IMR-90 (cell line): ENCODE data around the gene TANK. TPM values are rescaled to one million over a fixed set of nuclear protein-coding genes. Genes with fewer than 3 reads are reported as not detected.
A peak's percentile ranks its signal among the peaks of the same experiment; 100 is the strongest.

Source experiments
- ATAC-seq: fragments of 200-7000 bp; cut with Tn5 transposase; 2 replicates; pipeline ENCODE4 v1.9.1; 2020; ENCODE audit warnings: low read depth, mild to moderate bottlenecking, moderate library complexity
- BruUV-seq: library from RNA; stranded (reverse); fragments of 400-500 nt; replicated peaks from 2 replicates; lab custom pipeline; 2021; lab: Mats Ljungman, UMichigan
- CTCF ChIA-PET: fragments of 300-600 bp; formaldehyde crosslinking; extraction: SDS; loops from one replicate; lab custom pipeline; 2021; ENCODE audit warnings: antibody characterized with exemption; lab: Yijun Ruan, JAX
- POLR2A ChIA-PET: fragments of 300-600 bp; sonication (Branson Sonifier 250); formaldehyde crosslinking; loops from one replicate; lab custom pipeline; 2022; ENCODE audit warnings: antibody characterized with exemption; ENCODE audit not compliant: unreplicated experiment; lab: Charles Lee
- DNase-seq: peaks from one replicate; pipeline ENCODE4 v3.0.0; 2013
- H2AFZ ChIP-seq: replicated peaks from 2 replicates; pipeline ENCODE3; 2013; ENCODE audit warnings: low read length, mild to moderate bottlenecking; ENCODE audit not compliant: poor library complexity
- H2AK5ac ChIP-seq: 2 replicates; pipeline ENCODE4 v1.6.1; 2013; ENCODE audit warnings: low read depth, low read length, inconsistent platforms
- H2AK9ac ChIP-seq: replicated peaks from 2 replicates; pipeline ENCODE3; 2013; ENCODE audit warnings: mild to moderate bottlenecking, low read depth, low read length, moderate library complexity; ENCODE audit not compliant: poor library complexity
- H2BK120ac ChIP-seq: 2 replicates; pipeline ENCODE4 v1.6.1; 2013; ENCODE audit warnings: low read depth, low read length, inconsistent platforms
- H2BK15ac ChIP-seq: 3 replicates; pipeline ENCODE4 v1.6.1; 2013; ENCODE audit warnings: low read depth, low read length, inconsistent platforms
- H2BK20ac ChIP-seq: 2 replicates; pipeline ENCODE4 v1.6.1; 2013; ENCODE audit warnings: low read depth, mild to moderate bottlenecking, inconsistent platforms, low read length, moderate library complexity
- H2BK5ac ChIP-seq: 2 replicates; pipeline ENCODE4 v1.6.1; 2013; ENCODE audit warnings: mild to moderate bottlenecking, low read depth, low read length, inconsistent platforms; ENCODE audit not compliant: poor library complexity, severe bottlenecking
- H3K14ac ChIP-seq: replicated peaks from 2 replicates; pipeline ENCODE4 v1.6.1; 2013; ENCODE audit warnings: low read depth, low read length, inconsistent platforms
- H3K18ac ChIP-seq: 2 replicates; pipeline ENCODE4 v1.6.1; 2013; ENCODE audit warnings: low read depth, low read length, control low read depth
- H3K23ac ChIP-seq: 2 replicates; pipeline ENCODE4 v1.6.1; 2013; ENCODE audit warnings: low read depth, low read length, inconsistent platforms
- H3K27ac ChIP-seq: 2 replicates; pipeline ENCODE4 v1.5.1; 2013; ENCODE audit warnings: mild to moderate bottlenecking, control low read depth, low read length; ENCODE audit not compliant: insufficient read depth
- H3K27me3 ChIP-seq: 2 replicates; pipeline ENCODE4 v1.6.1; 2013; ENCODE audit warnings: low read length; ENCODE audit not compliant: control insufficient read depth, insufficient read depth
- H3K36me3 ChIP-seq: 2 replicates; pipeline ENCODE4 v1.6.1; 2013; ENCODE audit warnings: low read length, mixed read lengths; ENCODE audit not compliant: control insufficient read depth, insufficient read depth
- H3K4ac ChIP-seq: 2 replicates; pipeline ENCODE4 v1.6.1; 2013; ENCODE audit warnings: low read depth, low read length, inconsistent platforms
- H3K4me1 ChIP-seq: 2 replicates; pipeline ENCODE4 v1.6.1; 2013; ENCODE audit warnings: low read length, mixed read lengths; ENCODE audit not compliant: control insufficient read depth, insufficient read depth
- H3K4me2 ChIP-seq: 2 replicates; pipeline ENCODE4 v1.6.1; 2013; ENCODE audit warnings: low read depth, mild to moderate bottlenecking, control low read depth, low read length, moderate library complexity
- H3K4me3 ChIP-seq: 2 replicates; pipeline ENCODE4 v1.5.1; 2013; ENCODE audit warnings: low read depth, mild to moderate bottlenecking, control low read depth, low read length, moderate library complexity; ENCODE audit not compliant: insufficient read depth
- H3K56ac ChIP-seq: 2 replicates; pipeline ENCODE4 v1.6.1; 2013; ENCODE audit warnings: low read length, inconsistent platforms; ENCODE audit not compliant: insufficient read depth; ENCODE audit errors: extremely low read depth
- H3K79me1 ChIP-seq, 2 experiments: 2 replicates each; pipeline ENCODE4 v1.6.1; 2013; ENCODE audit warnings: low read length in 2 of 2, inconsistent platforms in 1 of 2, low read depth in 1 of 2
- H3K9ac ChIP-seq: 2 replicates; pipeline ENCODE4 v1.6.1; 2013; ENCODE audit warnings: low read depth, low read length, control low read depth
- H3K9me1 ChIP-seq: 2 replicates; pipeline ENCODE4 v1.6.1; 2013; ENCODE audit warnings: low read length, inconsistent platforms; ENCODE audit not compliant: insufficient read depth
- H3K9me3 ChIP-seq: 2 replicates; pipeline ENCODE4 v1.6.1; 2013; ENCODE audit warnings: low read length; ENCODE audit not compliant: control insufficient read depth, insufficient read depth
- H4K20me1 ChIP-seq: 2 replicates; pipeline ENCODE4 v1.6.1; 2013; ENCODE audit warnings: low read length, inconsistent platforms; ENCODE audit not compliant: insufficient read depth
- H4K5ac ChIP-seq: 2 replicates; pipeline ENCODE4 v1.6.1; 2013; ENCODE audit warnings: mild to moderate bottlenecking, low read depth, low read length, control low read depth
- H4K8ac ChIP-seq, 2 experiments: 2 replicates each; pipeline ENCODE4 v1.6.1; 2013; ENCODE audit warnings: low read depth in 2 of 2, low read length in 2 of 2, control low read depth in 1 of 2, inconsistent platforms in 1 of 2
- H4K91ac ChIP-seq: 2 replicates; pipeline ENCODE4 v1.6.1; 2013; ENCODE audit warnings: low read depth, low read length, inconsistent platforms; ENCODE audit not compliant: insufficient read depth
- CEBPB ChIP-seq: IDR thresholded peaks from 2 replicates; pipeline ENCODE4 v1.6.1; 2012; ENCODE audit warnings: low read depth, low read length, improper control_type of control experiment
- CHD1 ChIP-seq: IDR thresholded peaks from 2 replicates; pipeline ENCODE4 v1.6.1; 2012; ENCODE audit warnings: low read depth, low read length, improper control_type of control experiment
- ELK1 ChIP-seq: fragments of 150-350 bp; IDR thresholded peaks from 2 replicates; pipeline ENCODE4 v1.6.1; 2016; ENCODE audit warnings: low read depth, mild to moderate bottlenecking, low read length, moderate library complexity, borderline replicate concordance
- FOS ChIP-seq: fragments of 150-350 bp; IDR thresholded peaks from 2 replicates; pipeline ENCODE4 v1.6.1; 2016; ENCODE audit warnings: low read depth, low read length
- MAFK ChIP-seq: IDR thresholded peaks from 2 replicates; pipeline ENCODE4 v1.6.1; 2012; ENCODE audit warnings: low read depth, low read length, improper control_type of control experiment
- MAZ ChIP-seq: IDR thresholded peaks from 2 replicates; pipeline ENCODE4 v1.6.1; 2012; ENCODE audit warnings: low read depth, mild to moderate bottlenecking, low read length, improper control_type of control experiment, moderate library complexity, borderline replicate concordance
- MXI1 ChIP-seq: IDR thresholded peaks from 2 replicates; pipeline ENCODE4 v1.6.1; 2012; ENCODE audit warnings: low read depth, mild to moderate bottlenecking, low read length, moderate library complexity, borderline replicate concordance
- NFE2L2 ChIP-seq: fragments of 150-350 bp; IDR thresholded peaks from 2 replicates; pipeline ENCODE4 v1.6.1; 2016; ENCODE audit warnings: low read depth, mild to moderate bottlenecking, low read length
- POLR2A ChIP-seq: IDR thresholded peaks from 2 replicates; pipeline ENCODE4 v1.6.1; 2012; ENCODE audit warnings: mild to moderate bottlenecking, low read depth, low read length
- RAD21 ChIP-seq: IDR thresholded peaks from 2 replicates; pipeline ENCODE4 v1.6.1; 2012; ENCODE audit warnings: low read length, improper control_type of control experiment
- RCOR1 ChIP-seq: IDR thresholded peaks from 2 replicates; pipeline ENCODE4 v1.6.1; 2012; ENCODE audit warnings: mild to moderate bottlenecking, low read length, improper control_type of control experiment; ENCODE audit not compliant: insufficient replicate concordance
- SMC3 ChIP-seq: fragments of 150-350 bp; IDR thresholded peaks from 2 replicates; pipeline ENCODE4 v1.6.1; 2016; ENCODE audit warnings: low read depth, mild to moderate bottlenecking, antibody characterized with exemption, low read length, moderate library complexity
- WGBS, 2 experiments: methylation state at CpG; one replicate each; pipeline versions ENCODE4 v1.1.5 to v1.1.7; 2013; ENCODE audit warnings: missing lambda C conversion rate in 2 of 2; ENCODE audit not compliant: insufficient read length in 1 of 2; ENCODE audit errors: extremely low coverage in 2 of 2; 5-methylcytosine and 5-hydroxymethylcytosine counted together
- dilution Hi-C: fragments of 300-500 bp; cut with HindIII; formaldehyde crosslinking; loops from one replicate; pipeline ENCODE4 v1.14.3; 2018; ENCODE audit warnings: low sequenced_read_pairs; ENCODE audit not compliant: unreplicated experiment
- in situ Hi-C: fragments of 300-500 bp; cut with MboI; formaldehyde crosslinking; loops from 3 replicates; pipeline ENCODE4 v1.14.3; 2019; ENCODE audit warnings: low sequenced_read_pairs, inconsistent platforms, mixed read lengths
- intact Hi-C: fragments of 100-400 bp; cut with micrococcal nuclease; formaldehyde crosslinking; loops from 2 replicates; pipeline ENCODE4 v1.10.0; 2022
- polyA plus RNA-seq, 3 experiments: library from polyadenylated mRNA; depleted of rRNA; stranded (reverse); fragments of >200 nt; gene quantifications; 2 replicates each; pipeline ENCODE4 v1.2.3, GENCODE V29; 2012; ENCODE audit warnings: low replicate concordance in 1 of 3
- total RNA-seq: library from RNA; depleted of rRNA; stranded (reverse); fragments of >200 nt; gene quantifications from 2 replicates; pipeline ENCODE4 v1.2.3, GENCODE V29; 2012
- TF ChIP-seq, protein P1 (sequence below): fragments of 150-350 bp; IDR thresholded peaks from 2 replicates; pipeline ENCODE4 v1.6.1; 2017; ENCODE audit warnings: mild to moderate bottlenecking, antibody characterized with exemption, low read length, low read depth
- TF ChIP-seq, protein P2 (sequence below): conservative IDR thresholded peaks from 2 replicates; pipeline ENCODE4 v1.5.1; 2012; ENCODE audit warnings: mild to moderate bottlenecking, low read depth, low read length, improper control_type of control experiment

Gene TANK
- total and polyA plus RNA-seq, 2 of the 4 experiments (the other 2 are of a cell fraction) = 25.4 to 41.9 TPM

GRCh38 chr2:161159456-161160225 is 587 bp upstream of the TANK start:
- no peak for DNase-seq
- Histone ChIP-seq H3K36me3 (peaks cover 6% of the 10 kb centered on the region; the same call in 1 of the 2 replicates), H4K20me1 (no peaks in the 10 kb centered on the region), H2AFZ (no peak overlapping the region), H3K79me1 (peaks cover 5 to 30% of the 10 kb centered on the region in 2 experiments; a peak in 2 of 4 replicates), H3K18ac (0 out of 2 replicates have a peak overlapping the region, but pooled peaks have one; percentile 12), H2AK5ac (no peak overlapping the region), H3K56ac (no peak overlapping the region), H3K9me3 (no peaks in the 10 kb centered on the region), H2BK20ac (no peak overlapping the region), H3K4me2 (peak overlapping the region; percentile 70; the same call in 1 of the 2 replicates), H3K9me1 (no peaks in the 10 kb centered on the region), H2AK9ac (no peak overlapping the region), H3K9ac (peak overlapping the region; percentile 7; the same call in 1 of the 2 replicates), H3K27ac (no peak overlapping the region), H3K4me3 (peak overlapping the region; percentile 68; the same call in 1 of the 2 replicates), H3K4me1 (no peaks in the 10 kb centered on the region), H3K23ac (no peak overlapping the region), H3K27me3 (no peaks in the 10 kb centered on the region), H4K5ac (peak overlapping the region; percentile 81; the same call in 1 of the 2 replicates), H2BK120ac (no peak overlapping the region; the same call in 1 of the 2 replicates), H2BK5ac (peak overlapping the region; percentile 33), H3K14ac (peak overlapping the region; percentile 79; the same call in 1 of the 2 replicates), H4K8ac (peak overlapping the region; percentile 92 to 94), H2BK15ac (no peak overlapping the region), H3K4ac (no peak overlapping the region; the same call in 1 of the 2 replicates), H4K91ac (no peak overlapping the region)
- in situ Hi-C loops = no loop called here
- WGBS, 2 experiments = no CpG with 5 or more reads among the region's 9 CpGs
- ATAC-seq = no peak
- ChIA-PET POLR2A (no interaction called here), CTCF (no interaction called here)
- dilution Hi-C loops = no loop called here
- intact Hi-C loops = loop anchor here (5.0 to 10.0 kb wide), 3 partner anchors 97 to 665 kb away; partner anchors contain the start of gene RBMS1
- BruUV-seq = no TSS peak
- TF ChIP-seq MAFK (no peak), MXI1 (no peak), POLR2A (no peak), SMC3 (no peak), FOS (no peak), CEBPB (no peak), CHD1 (no peak), RAD21 (no peak), RCOR1 (no peak), ELK1 (no peak), MAZ (no peak), NFE2L2 (no peak)
- TF ChIP-seq, protein P1, sequence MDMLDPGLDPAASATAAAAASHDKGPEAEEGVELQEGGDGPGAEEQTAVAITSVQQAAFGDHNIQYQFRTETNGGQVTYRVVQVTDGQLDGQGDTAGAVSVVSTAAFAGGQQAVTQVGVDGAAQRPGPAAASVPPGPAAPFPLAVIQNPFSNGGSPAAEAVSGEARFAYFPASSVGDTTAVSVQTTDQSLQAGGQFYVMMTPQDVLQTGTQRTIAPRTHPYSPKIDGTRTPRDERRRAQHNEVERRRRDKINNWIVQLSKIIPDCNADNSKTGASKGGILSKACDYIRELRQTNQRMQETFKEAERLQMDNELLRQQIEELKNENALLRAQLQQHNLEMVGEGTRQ = no peak
- TF ChIP-seq, protein P2, sequence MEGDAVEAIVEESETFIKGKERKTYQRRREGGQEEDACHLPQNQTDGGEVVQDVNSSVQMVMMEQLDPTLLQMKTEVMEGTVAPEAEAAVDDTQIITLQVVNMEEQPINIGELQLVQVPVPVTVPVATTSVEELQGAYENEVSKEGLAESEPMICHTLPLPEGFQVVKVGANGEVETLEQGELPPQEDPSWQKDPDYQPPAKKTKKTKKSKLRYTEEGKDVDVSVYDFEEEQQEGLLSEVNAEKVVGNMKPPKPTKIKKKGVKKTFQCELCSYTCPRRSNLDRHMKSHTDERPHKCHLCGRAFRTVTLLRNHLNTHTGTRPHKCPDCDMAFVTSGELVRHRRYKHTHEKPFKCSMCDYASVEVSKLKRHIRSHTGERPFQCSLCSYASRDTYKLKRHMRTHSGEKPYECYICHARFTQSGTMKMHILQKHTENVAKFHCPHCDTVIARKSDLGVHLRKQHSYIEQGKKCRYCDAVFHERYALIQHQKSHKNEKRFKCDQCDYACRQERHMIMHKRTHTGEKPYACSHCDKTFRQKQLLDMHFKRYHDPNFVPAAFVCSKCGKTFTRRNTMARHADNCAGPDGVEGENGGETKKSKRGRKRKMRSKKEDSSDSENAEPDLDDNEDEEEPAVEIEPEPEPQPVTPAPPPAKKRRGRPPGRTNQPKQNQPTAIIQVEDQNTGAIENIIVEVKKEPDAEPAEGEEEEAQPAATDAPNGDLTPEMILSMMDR = no peak
